Stimulated activated naive CD8-positive, alpha-beta T cell treated with anti-CD3 and anti-CD28 coated beads, Interleukin-15, Interleukin-2, amounts not matched to agents 100 ng/mL and 50 ng/mL, for 24 hours (primary cell): ENCODE results near the gene KCNQ4.

Experiments
- H3K27ac Mint-ChIP-seq: one replicate; pipeline ENCODE4 v1.8.0; 2021; ENCODE audit warnings: mild to moderate bottlenecking, mixed read lengths
- H3K27me3 Mint-ChIP-seq: one replicate; pipeline ENCODE4 v1.8.0; 2021; ENCODE audit warnings: mixed read lengths
- H3K36me3 Mint-ChIP-seq: one replicate; pipeline ENCODE4 v1.8.0; 2021; ENCODE audit warnings: low read depth, mixed read lengths
- H3K4me1 Mint-ChIP-seq: one replicate; pipeline ENCODE4 v1.8.0; 2021; ENCODE audit warnings: low read depth, mixed read lengths
- H3K4me3 Mint-ChIP-seq: one replicate; pipeline ENCODE4 v1.8.0; 2021; ENCODE audit warnings: mild to moderate bottlenecking, mixed read lengths
- H3K9me3 Mint-ChIP-seq: one replicate; pipeline ENCODE4 v1.8.0; 2021; ENCODE audit warnings: mixed read lengths

KCNQ4 gene

GRCh38 chr1:40855513-40855912, 71.9 kb downstream of the KCNQ4 start:
- H3K4me1 Mint-ChIP-seq: peaks cover 4% of the 10 kb centered on the region
- no peaks in the 10 kb centered on the region for H3K36me3 Mint-ChIP-seq
- H3K9me3 Mint-ChIP-seq: no peaks in the 10 kb centered on the region
- no peak overlapping the region for H3K4me3 Mint-ChIP-seq
- no peak overlapping the region for H3K27ac Mint-ChIP-seq
- peaks cover 12% of the 10 kb centered on the region for H3K27me3 Mint-ChIP-seq

DNA sequence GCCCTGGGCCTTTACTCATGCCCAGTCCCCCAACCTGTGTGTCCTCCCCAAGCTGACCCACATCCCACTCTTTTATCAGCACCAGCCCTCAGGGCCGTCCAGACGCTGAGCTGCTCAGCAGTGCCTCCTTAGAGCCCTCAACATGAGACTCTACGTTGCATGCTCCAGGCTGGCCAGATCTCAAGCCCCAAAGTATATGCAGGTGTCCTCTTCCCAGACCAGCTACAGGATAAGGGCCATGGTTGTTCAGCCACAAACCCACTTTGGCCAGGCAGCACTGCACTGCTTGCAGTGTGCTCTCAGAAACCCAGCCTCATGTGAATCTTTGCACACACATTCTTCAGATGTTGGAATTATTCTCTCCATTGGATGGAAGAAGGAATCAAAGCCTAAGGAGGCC, 72.5 kb downstream of the KCNQ4 start:
- H3K27me3 Mint-ChIP-seq: peaks cover 17% of the 10 kb centered on the region
- H3K36me3 Mint-ChIP-seq: no peaks in the 10 kb centered on the region
- H3K27ac Mint-ChIP-seq: no peak overlapping the region
- H3K9me3 Mint-ChIP-seq: no peaks in the 10 kb centered on the region
- H3K4me1 Mint-ChIP-seq: peaks cover 9% of the 10 kb centered on the region
- no peak overlapping the region for H3K4me3 Mint-ChIP-seq

GRCh38 chr1:40856656-40857302, 73.2 kb downstream of the KCNQ4 start:
- Mint-ChIP-seq H3K4me3 (no peak overlapping the region), H3K36me3 (no peaks in the 10 kb centered on the region), H3K27ac (no peak overlapping the region), H3K4me1 (peaks cover 9% of the 10 kb centered on the region), H3K27me3 (peaks cover 17% of the 10 kb centered on the region), H3K9me3 (no peaks in the 10 kb centered on the region)

- no peaks in the 10 kb centered on the region for H3K9me3 Mint-ChIP-seq
- H3K4me1 Mint-ChIP-seq: peaks cover 14% of the 10 kb centered on the region
- H3K27ac Mint-ChIP-seq: no peak overlapping the region
- peaks cover 17% of the 10 kb centered on the region for H3K27me3 Mint-ChIP-seq
- H3K36me3 Mint-ChIP-seq: no peaks in the 10 kb centered on the region
- no peak overlapping the region for H3K4me3 Mint-ChIP-seq
These were observed 74.2 kb downstream of the KCNQ4 start for GRCh38 chr1:40857737-40858136.

DNA sequence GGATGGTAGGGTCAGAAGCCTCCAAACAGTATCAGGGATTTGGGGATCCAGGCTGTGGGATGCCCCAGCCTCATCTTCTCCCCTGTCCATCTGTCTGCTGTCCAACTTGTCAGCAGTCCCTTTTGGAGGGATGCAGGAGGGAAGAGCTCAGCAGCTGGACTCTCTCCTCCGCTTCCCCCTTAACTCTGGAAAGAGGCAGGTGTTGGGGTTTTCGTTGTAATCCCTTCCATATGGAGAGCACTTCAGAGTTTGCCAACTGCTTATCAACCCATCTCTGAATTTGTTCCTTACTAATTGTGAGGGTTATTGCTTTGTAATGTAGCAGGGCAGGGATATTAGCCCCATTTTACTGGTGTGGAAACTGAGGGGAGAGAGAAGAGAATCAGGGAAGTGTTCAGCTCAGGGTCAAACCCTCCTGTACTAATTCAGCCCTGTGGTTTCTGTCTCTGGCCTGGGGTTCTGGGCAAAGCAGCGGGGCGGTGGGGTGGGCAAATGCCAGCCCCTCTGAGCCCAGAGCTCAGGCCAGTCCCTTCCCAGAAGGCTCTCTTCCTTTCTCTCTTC, 75.3 kb downstream of the KCNQ4 start:
- Mint-ChIP-seq H3K36me3 (no peaks in the 10 kb centered on the region), H3K4me1 (peaks cover 16% of the 10 kb centered on the region), H3K9me3 (no peaks in the 10 kb centered on the region), H3K27ac (no peak overlapping the region), H3K4me3 (no peak overlapping the region), H3K27me3 (peaks cover 17% of the 10 kb centered on the region)

DNA sequence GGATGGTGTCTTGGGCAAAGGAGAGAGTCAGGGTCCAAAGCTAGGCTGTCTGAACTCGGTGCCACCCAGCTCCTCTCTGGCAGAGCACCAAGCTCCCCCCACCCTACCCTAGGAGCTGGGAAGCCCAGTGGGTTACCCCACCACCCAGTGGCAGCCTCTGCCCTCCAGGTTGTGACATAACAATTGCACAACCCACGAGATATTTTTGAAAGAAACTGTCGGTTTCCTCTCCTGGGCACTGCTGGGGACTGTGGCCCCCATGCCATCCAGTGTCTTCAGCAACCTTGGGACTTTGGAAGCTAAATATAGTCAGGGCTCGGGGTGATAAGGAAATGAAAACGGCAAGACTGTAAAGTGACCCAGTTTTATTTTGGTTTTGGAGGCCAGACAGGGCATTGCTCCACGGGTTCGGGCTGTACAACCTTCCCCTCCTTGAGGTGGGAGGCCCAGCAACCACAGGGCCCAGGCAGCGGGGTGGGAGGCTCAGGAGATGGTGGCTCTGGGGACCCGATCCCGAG, 77.2 kb downstream of the KCNQ4 start:
- H3K4me3 Mint-ChIP-seq: peak overlapping the region; percentile 78
- no peaks in the 10 kb centered on the region for H3K9me3 Mint-ChIP-seq
- no peaks in the 10 kb centered on the region for H3K36me3 Mint-ChIP-seq
- H3K4me1 Mint-ChIP-seq: peaks cover 16% of the 10 kb centered on the region
- H3K27ac Mint-ChIP-seq: peak overlapping the region; percentile 77
- H3K27me3 Mint-ChIP-seq: peaks cover 17% of the 10 kb centered on the region

DNA sequence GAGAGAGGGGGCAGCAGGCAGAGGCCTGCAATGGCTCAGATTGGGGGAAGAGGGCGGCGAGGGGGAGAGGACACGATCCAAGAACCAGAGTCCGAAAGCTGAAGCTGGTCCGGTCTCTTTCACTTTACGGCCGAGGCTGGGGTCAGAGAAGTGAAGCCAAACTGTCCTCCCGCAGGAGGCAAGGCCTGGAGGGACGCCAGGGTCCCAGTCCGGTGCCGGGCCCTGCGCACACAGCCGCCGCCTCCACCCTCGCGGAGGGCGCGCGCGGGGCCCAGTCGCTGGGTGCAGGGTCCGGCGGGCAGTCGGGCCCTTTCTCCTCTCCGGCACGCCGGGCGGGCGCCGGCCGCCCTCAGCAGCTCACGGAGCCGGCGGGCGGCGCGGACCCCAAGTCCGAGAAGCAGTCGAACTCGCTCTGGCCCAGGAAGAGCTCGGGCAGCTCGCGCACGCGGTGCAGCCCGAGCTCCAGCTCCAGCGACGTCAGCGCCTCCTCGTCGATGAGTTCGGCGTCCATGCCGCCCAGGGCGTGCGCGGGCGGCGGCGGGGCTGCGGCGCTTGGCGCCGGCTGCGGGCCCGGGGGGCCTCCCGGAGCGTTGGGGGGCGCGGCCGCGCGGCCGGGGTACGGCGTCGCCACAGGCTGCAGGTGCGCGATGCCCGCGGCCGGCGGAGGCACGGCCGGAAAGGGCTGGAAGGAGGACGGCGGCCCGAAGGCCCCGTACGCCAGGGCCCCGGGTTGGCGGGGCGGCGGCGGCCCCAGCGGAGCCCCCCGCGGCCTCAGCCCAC, 77.8 kb downstream of the KCNQ4 start:
- Mint-ChIP-seq H3K9me3 (no peaks in the 10 kb centered on the region), H3K27ac (peak overlapping the region; percentile 77), H3K4me3 (peak overlapping the region; percentile 78), H3K4me1 (peaks cover 16% of the 10 kb centered on the region), H3K36me3 (no peaks in the 10 kb centered on the region), H3K27me3 (peaks cover 17% of the 10 kb centered on the region)

DNA sequence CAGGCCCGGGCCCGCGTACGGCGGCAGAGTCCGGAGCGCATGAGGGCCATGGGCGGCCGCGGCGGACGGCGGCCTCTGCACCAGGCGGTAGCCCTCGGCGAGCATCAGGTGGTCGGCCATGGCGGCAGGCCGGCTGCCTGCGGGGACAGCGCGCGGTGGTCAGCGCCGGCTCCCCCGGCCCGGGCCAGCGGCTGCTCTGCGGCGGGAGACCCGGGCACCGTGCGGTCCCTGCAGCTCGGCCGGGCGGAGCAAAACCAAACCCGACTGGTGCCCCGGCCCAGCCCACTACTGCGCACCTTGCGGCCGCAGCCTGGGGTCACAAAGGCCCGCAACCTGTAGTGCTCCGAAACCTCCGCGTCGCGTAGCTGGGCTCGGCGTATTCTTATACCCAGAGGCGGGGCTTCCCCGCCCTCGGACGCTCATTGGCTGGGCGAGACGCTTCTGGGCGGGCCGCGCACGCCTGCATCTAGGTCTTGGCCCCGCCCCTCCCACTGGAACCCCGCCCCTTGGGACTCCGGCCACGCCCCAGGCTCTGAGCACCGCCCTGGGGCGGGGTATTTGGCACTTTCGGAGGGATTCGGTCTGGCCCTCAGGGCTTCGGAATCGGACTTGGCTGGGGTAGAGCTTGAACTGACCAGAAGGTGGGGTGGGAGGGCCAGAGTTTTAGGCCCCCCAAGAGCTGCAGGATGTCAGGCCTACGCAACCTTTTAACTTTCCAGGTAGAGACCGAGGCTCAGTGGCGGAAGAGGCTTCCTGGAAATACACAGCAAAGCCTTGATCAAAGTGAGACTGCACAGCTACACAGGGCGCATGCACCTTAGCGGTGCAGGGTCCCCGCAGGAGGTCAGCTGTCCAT, 78.6 kb downstream of the KCNQ4 start, which contains the start of gene CITED4:
CITED4 (minus strand) TSS at position 356 of the 856 bp plus-strand sequence; CDS start at position 120, 236 bp downstream.
- Mint-ChIP-seq H3K36me3 (no peaks in the 10 kb centered on the region), H3K27me3 (peaks cover 17% of the 10 kb centered on the region), H3K4me3 (peak within 1 kb of the TSS; percentile 88), H3K9me3 (no peaks in the 10 kb centered on the region), H3K27ac (peak within 1 kb of the TSS; percentile 78), H3K4me1 (peaks cover 16% of the 10 kb centered on the region)

- Mint-ChIP-seq H3K9me3 (no peaks in the 10 kb centered on the region), H3K27ac (no peak overlapping the region), H3K4me3 (no peak overlapping the region), H3K36me3 (no peaks in the 10 kb centered on the region), H3K27me3 (no peaks in the 10 kb centered on the region), H3K4me1 (no peaks in the 10 kb centered on the region)
These were observed 84.6 kb downstream of the KCNQ4 start for GRCh38 chr1:40868051-40868723.

- Mint-ChIP-seq H3K4me1 (peaks cover 4% of the 10 kb centered on the region), H3K27me3 (no peaks in the 10 kb centered on the region), H3K9me3 (no peaks in the 10 kb centered on the region), H3K36me3 (no peaks in the 10 kb centered on the region), H3K4me3 (no peak overlapping the region), H3K27ac (no peak overlapping the region)
These were observed 86.6 kb downstream of the KCNQ4 start for GRCh38 chr1:40870135-40870728.

DNA sequence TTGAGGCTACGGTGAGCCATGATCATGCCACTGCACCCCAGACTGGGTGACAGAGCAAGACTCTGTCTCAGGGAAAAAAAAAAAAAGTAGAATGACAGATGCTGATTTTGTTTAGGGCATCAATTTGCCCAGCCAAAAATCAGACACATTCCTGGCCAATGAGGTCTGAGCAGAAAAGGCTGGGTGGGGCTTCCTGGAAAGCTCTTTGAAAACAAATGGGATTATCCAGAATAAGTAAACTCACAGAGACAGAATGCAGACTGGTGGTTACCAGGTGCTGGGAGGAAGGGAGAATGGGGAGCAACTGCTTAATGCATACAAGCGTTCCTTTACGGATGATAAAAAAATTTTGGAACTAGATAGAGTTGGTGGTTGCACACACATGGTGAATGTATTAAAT, 88.7 kb downstream of the KCNQ4 start:
- Mint-ChIP-seq H3K4me1 (peaks cover 23% of the 10 kb centered on the region), H3K4me3 (no peak overlapping the region), H3K27ac (peak overlapping the region; percentile 32), H3K27me3 (no peaks in the 10 kb centered on the region), H3K36me3 (peaks cover 4% of the 10 kb centered on the region), H3K9me3 (peaks cover 4% of the 10 kb centered on the region)

GRCh38 chr1:40873863-40874472, 90.4 kb downstream of the KCNQ4 start:
- H3K9me3 Mint-ChIP-seq: peaks cover 4% of the 10 kb centered on the region
- H3K27me3 Mint-ChIP-seq: no peaks in the 10 kb centered on the region
- peaks cover 4% of the 10 kb centered on the region for H3K36me3 Mint-ChIP-seq
- no peak overlapping the region for H3K4me3 Mint-ChIP-seq
- peaks cover 30% of the 10 kb centered on the region for H3K4me1 Mint-ChIP-seq
- H3K27ac Mint-ChIP-seq: no peak overlapping the region

DNA sequence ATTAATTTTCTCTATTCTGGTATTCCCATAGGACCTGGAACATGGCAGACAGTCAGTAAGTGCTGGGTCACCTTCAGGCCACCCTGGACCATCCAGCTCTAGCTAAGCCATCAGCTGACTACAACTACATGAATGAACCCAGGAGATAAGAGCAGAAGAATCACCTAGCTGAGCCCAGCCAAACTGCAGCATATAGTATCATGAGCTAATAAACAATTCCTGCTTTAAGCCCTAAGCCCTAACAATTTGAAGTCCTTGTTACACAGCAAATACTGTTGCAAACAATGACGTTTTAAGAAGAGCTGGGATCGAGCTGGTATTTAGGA, 92.8 kb downstream of the KCNQ4 start:
- Mint-ChIP-seq H3K4me1 (peaks cover 30% of the 10 kb centered on the region), H3K36me3 (peaks cover 4% of the 10 kb centered on the region), H3K4me3 (no peak overlapping the region), H3K27ac (no peak overlapping the region), H3K9me3 (peaks cover 4% of the 10 kb centered on the region), H3K27me3 (no peaks in the 10 kb centered on the region)
